Measurements from ENCODE around the gene PKNOX2. TPM values are rescaled to one million over a fixed set of nuclear protein-coding genes. Genes with fewer than 3 reads are reported as not detected.

The PKNOX2 gene
- total and polyA plus RNA-seq, 9 donors: 10.6 to 42.3 (median 30.0) TPM

GRCh38 chr11:125272821-125273220 lies 108.3 kb downstream of the PKNOX2 start:
- 76 to 80% (median 78%) methylated on average over 10 of the region's 10 CpGs for WGBS, 3 donors
- DNase-seq: no peak
- Histone ChIP-seq H3K36me3 (no peaks in the 10 kb centered on the region), H3K27ac (no peak overlapping the region), H3K27me3 (no peaks in the 10 kb centered on the region), H3K4me3 (no peak overlapping the region), H3K4me1 (ENCODE audit: insufficient read depth) (peaks cover 21% of the 10 kb centered on the region), H3K9me3 (no peaks in the 10 kb centered on the region)
- TF ChIP-seq POLR2A (IDR thresholded peaks at IDR 0.05) (no peak), CTCF (IDR thresholded peaks at IDR 0.05) (no peak), EP300 (IDR thresholded peaks at IDR 0.05) (no peak)
- intact Hi-C loops (cut with DNase I): no loop called here

- intact Hi-C loops (cut with DNase I): no loop called here
Measured at GRCh38 chr11:125273519-125274000, 109.0 kb downstream of the PKNOX2 start.

GRCh38 chr11:125274309-125274708 lies 109.8 kb downstream of the PKNOX2 start:
- 89 to 92% (median 91%) methylated on average over 11 of the region's 11 CpGs for WGBS, 3 donors
- DNase-seq: no peak
- Histone ChIP-seq H3K4me3 (no peak overlapping the region), H3K4me1 (ENCODE audit: insufficient read depth) (peaks cover 18% of the 10 kb centered on the region), H3K27me3 (no peaks in the 10 kb centered on the region), H3K9me3 (no peaks in the 10 kb centered on the region), H3K27ac (no peak overlapping the region), H3K36me3 (no peaks in the 10 kb centered on the region)
- no peak for TF ChIP-seq CTCF (IDR thresholded peaks at IDR 0.05)
- TF ChIP-seq POLR2A (IDR thresholded peaks at IDR 0.05): no peak
- TF ChIP-seq EP300 (IDR thresholded peaks at IDR 0.05): no peak
- intact Hi-C loops (cut with DNase I): no loop called here

More at GRCh38 chr11:125273519-125274000, 109.0 kb downstream of the PKNOX2 start:
- H3K4me1 ChIP-seq (ENCODE audit: insufficient read depth): peaks cover 18% of the 10 kb centered on the region
- WGBS, 3 donors: 33 to 43% (median 33%) methylated on average over 5 of the region's 5 CpGs
- H3K9me3 ChIP-seq: no peaks in the 10 kb centered on the region
- no peaks in the 10 kb centered on the region for H3K36me3 ChIP-seq
- TF ChIP-seq CTCF (IDR thresholded peaks at IDR 0.05) (no peak), EP300 (IDR thresholded peaks at IDR 0.05) (no peak), POLR2A (IDR thresholded peaks at IDR 0.05) (no peak)
- no peak overlapping the region for H3K4me3 ChIP-seq
- H3K27me3 ChIP-seq: no peaks in the 10 kb centered on the region
- no peak overlapping the region for H3K27ac ChIP-seq
- DNase-seq: no peak

- DNase-seq: no peak
- no peak overlapping the region for H3K4me3 ChIP-seq
- intact Hi-C loops (cut with DNase I): no loop called here
- no peak overlapping the region for H3K27ac ChIP-seq
- TF ChIP-seq EP300 (IDR thresholded peaks at IDR 0.05) (no peak), POLR2A (IDR thresholded peaks at IDR 0.05) (no peak), CTCF (IDR thresholded peaks at IDR 0.05) (no peak)
- no peaks in the 10 kb centered on the region for H3K36me3 ChIP-seq
- H3K27me3 ChIP-seq: no peaks in the 10 kb centered on the region
- peaks cover 18% of the 10 kb centered on the region for H3K4me1 ChIP-seq (ENCODE audit: insufficient read depth)
- WGBS, 3 donors: 75 to 84% (median 84%) methylated on average over 4 of the region's 4 CpGs
- H3K9me3 ChIP-seq: no peaks in the 10 kb centered on the region
Measured at GRCh38 chr11:125274774-125275173, 110.2 kb downstream of the PKNOX2 start.

Measured in ovary (tissue), 9 donors.